Pons (tissue), 1 donor: ENCODE data around the gene RAB25.
"Not testable (repeated sequence)": the region's sequence is repeated elsewhere in the genome, so short reads cannot be mapped to it uniquely, and the experiment has no call there.

Source experiments
- DNase-seq: peaks from one replicate; pipeline ENCODE4 v3.0.0-alpha.2; 2016; ENCODE audit warnings: low spot score

RAB25 gene

DNA sequence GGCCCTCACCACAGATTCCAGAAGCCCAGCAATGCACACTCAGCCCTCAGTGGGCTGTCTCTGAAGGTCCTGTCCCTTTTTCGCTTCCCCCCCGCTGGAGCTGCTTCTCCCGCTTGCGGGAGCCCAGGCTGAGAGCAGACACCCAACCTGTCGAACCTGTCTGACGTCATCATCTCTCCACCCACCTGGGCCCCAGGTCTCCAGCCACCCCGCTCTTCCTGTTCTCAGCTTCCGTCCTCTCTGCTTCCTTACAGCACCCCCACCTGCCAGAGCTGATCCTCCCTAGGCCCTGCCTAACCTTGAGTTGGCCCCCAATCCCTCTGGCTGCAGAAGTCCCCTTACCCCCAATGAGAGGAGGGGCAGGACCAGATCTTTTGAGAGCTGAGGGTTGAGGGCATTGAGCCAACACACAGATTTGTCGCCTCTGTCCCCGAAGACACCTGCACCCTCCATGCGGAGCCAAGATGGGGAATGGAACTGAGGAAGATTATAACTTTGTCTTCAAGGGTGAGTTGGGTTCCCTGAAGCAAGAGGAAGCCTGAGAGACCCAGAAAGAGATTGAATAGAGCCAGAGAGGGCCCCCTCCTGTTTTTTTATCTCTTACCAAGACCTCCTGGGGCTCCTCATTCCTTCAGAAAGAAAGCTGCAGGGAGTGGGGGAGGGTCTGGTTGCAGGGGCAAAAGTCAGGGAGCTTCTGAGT lies at the start of gene RAB25:
Gene RAB25 (plus strand): TSS at position 224 of the 700 bp plus-strand sequence. CDS start 241 bp downstream, at position 465.
- DNase-seq, result no peak

DNA sequence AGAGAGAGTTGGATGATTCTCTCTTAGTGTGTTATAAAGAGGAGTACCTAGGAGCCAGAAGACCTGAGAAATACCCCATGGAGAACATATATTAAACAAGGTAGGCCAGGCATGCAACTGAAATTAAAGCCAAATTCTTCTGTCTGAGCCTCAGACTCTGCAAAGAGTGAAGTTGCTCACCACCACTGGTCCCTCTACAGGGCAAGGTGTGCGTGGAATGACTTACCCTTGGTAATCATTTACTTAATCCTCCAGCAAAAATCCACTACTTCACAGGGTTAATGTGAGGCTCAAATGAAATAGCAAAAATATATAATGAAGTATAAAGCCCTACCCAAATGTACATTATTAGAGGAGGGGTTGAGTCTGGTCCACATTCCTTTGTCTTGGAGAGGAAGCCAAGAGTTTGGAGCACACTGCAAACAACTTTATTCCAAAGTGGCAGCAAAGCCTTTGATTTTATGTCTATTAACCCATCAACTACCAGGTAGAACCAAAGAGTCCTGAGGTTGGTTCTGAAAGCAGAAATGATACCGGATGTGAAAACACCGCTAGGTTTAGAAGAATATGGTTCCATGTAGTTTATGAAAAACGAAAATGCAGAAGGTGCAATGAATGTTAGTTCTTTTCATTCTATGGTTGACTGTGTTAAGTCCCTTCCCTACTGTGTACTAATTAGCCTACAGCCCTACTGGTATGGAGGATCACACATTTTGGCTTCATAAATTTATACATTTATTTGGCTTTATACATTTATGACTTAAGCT lies 48.7 kb upstream of the RAB25 start:
- DNase-seq, result no peak

DNA sequence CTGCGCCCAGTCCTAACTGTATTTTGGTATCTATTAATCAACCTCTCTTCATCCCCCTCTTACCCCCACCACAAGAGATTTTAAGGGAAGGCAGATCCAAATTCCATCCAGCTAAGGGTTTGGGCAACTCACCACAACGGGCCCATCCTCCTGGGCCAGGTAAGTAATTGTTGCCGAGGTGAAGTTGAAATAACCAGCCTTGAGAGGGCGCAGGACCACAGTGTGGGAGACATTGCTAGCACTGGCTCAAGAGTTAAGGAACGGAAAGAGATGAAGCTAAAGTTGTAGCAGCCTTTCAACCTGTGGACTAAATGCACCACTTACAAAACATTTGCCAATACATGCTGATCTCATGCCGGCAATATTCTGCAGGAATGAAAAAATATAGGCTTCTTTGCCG lies 46.1 kb upstream of the RAB25 start:
- no peak for DNase-seq

DNA sequence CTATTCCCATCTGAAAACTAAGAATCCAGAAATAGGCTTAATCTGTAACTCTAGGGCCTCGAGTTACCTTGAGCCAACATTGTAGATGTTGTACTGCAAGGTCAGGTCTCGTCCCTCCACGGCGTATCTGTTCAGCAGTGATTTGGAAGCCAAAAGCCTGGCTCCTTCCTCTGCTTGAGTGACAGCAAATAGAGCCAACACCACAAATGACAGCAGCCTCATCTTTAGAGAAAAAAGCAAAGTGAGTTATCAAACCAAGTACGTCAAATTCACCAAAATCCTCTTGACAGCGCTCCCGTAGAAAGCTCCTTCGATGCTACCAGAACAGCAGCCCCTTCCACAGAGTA lies 41.0 kb upstream of the RAB25 start:
- DNase-seq, result no peak

DNA sequence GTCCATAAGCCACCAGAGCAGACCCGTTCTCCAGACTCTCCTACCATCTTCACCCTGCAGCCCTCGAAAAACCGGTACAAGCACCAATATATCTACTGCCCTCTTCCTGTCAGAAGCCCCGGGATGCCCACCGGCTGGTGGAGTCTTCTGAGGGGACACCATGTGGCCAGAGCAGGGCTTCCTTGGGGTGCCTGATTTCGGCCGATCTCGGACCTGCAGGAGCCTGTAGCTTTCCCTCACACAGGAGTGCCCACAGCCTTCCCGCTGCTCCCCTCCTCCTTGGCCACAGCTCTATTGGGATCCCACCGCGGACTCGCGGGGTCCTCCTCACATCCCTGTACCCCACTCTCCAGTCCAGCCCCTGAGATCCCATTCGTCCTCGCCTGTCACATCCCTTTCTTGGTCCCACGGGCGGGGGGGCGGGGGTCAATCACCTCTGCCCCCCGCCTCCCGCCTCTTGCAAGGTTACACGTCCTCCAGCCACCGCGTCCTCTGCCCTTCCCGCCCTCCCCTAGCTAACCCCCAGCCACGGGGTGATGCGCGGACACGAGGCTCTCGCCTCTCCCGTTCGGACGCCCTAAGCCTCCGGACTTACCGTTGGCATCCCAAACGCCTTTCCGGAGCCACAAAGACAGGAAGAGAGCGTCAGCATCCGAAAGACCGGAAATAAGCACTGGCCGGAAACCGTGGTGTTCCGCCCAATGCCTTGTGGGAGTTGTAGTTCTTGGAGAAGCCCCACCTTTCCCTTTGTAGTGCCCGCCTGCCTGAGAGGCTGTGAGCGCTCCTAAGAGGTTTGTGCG lies 40.5 kb upstream of the RAB25 start, which contains the start of gene SSR2:
Gene SSR2 (minus strand): TSS at position 659 of the 800 bp plus-strand sequence. CDS start 784 bp downstream, outside the sequence.
- peak; percentile 95 for DNase-seq

DNA sequence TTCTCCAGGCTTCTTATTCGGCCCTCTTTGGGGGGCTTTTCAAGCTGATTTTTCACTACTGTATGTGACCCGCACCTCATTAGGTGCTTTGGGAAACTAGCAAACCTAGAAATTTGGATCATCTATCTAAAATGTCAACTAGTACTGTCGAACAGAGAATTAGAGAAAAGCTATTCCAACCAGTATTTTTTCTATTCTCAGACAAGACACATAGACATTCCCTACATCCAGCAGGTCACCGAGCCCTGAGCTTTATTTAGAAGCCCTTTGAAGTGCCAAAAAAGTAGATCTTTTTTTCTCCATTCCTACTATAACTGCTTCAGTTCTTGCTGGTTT lies 39.9 kb upstream of the RAB25 start:
- DNase-seq, result no peak

DNA sequence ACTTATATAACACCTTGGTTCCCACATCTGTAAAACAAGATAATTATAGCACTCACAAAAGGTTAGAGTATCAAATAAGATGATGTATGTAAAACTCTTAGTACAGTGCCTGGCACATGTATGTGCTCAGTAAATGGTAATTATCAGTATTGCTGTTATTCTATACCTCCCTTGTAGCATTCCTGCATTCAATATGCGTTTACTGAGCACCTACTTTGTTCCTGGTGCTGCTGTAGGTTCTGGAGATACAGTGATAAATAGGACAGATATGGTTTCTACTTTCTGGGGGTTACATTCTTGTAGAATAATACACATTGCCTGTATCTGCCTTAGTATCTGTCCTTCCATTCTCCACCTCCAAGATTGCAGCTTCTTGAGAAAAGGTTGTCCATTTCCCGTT lies 39.0 kb upstream of the RAB25 start:
- no peak for DNase-seq

DNA sequence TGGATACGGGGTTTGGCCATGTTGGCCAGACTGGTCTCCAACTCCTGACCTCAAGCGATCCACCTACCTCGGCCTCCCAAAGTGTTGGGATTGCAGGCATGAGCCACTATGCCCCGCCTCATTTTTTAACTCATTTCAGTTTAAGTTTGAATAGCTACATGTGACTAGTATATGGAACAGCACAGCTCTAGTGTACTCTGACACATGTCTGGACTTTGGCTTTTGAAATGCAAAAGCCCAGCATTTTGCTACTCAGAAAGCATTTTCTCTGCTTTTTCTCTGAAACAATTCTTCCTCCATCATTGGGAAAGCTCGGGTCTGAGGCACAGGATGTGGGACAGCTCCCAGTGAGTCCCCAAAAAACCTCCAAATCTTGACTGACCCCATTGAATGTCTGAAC lies 36.2 kb upstream of the RAB25 start:
- DNase-seq, result no peak

DNA sequence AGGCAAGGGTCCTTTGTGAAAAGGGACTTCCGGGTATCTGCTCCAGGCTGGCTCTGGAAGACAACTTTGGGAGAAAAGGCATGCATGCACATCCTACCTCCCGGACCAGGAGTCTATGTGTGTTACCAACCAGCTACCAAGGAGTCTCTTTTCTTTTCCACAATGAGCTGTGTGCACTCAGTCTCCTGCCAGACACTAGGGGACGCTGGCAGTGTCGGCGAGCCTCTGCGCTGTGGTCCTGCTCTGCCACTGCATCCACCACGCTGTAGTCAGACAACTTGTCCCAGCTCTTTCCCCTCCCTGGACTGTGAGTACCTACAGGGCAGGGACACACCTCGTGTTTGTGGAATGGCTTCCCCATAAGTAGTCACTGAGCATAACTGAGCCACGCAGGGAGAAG lies 35.1 kb upstream of the RAB25 start:
- DNase-seq, result no peak

DNA sequence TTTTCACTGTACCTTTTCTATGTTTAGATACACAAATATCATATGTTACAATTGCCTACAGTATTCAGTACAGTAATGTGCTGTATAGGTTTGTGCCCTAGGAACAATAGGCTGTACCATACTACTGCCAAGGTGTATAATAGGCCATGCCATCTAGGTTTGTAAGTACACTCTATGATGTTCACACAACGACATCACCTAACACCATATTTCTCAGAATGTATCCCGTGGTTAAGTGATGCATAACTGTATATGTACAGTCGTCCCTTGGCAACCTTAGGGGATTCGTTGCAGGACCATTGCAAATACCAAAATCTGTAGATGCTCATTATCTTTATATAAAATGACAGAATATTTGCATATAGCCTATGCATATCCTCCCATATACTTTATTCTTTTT lies 34.4 kb upstream of the RAB25 start:
- DNase-seq, result no peak

DNA sequence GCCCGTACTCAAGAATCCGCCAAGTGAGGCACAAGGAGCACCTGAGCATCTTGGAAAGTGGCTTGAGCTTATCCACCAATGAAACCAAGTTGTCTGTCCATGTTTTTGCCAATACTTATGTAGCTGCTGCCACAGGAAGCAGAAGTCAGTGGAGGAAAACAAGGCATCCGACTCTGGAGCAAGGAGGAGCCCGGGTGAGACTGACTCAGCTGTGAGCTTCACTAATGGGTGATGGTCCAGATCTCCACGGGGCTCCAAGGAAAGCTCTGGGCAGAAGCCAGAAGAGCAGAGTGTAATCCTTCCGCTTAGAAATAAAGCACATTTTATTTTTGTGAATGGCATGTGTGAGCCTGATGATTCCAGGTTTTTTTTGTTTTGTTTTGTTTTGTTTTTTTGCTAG lies 27.9 kb upstream of the RAB25 start:
- no peak for DNase-seq

DNA sequence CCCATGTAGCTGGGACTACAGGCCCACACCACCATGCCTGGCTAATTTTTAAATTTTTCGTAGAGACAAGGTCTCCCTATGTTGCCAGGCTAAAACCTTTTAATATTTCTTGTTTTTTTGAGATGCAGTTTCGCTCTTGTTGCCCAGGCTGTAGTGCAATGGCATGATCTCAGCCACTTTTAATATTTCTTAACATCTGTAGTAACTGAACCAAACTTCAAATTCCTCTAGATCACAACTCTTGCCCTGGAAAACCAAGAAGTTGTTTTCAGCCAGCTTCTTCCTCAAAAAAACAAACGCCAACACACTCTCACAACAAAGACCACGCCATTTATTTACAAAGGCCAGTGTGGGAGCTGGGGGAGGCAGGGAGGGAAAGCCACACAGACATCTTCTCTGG lies 26.0 kb upstream of the RAB25 start:
- DNase-seq, result not testable (repeated sequence)

DNA sequence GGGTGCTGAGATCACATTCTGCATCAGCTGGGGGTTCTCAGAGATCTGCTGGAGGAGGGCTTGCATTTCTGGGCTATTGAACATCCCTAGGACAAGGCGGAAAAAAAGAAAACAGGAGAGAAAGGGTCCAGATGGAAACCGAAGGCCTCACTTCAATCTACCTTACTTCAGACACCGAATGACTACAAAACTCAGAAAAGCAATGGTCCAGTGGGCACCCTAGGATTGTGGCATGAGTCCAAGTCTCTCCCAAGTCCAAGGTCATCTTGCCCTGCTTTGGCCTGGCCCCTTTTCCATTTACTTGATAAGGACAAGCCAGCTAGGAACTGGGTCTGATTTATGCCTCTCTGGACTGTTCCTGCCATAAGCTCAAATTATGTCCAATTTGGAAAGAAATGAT lies 18.1 kb upstream of the RAB25 start:
- DNase-seq, result no peak

DNA sequence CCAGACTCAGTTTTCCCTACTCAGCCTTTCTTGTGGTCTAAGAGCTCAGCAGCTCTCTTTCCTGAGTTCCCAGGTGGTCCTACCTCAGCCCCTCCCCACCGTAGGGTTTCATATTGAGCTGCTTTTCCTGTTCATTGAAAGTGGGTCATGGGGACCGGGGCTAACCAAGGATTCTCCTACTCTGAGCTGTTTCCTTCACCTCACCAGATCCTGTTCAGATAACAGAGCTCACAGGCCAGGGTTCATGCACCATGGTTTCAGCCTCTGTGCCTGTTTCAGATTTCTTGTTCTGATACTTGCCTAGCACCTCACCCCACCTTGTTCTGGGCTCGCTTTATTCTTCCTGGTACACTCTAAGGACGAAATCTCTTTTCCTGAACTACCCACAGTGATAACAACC lies 15.9 kb upstream of the RAB25 start:
- no peak for DNase-seq

DNA sequence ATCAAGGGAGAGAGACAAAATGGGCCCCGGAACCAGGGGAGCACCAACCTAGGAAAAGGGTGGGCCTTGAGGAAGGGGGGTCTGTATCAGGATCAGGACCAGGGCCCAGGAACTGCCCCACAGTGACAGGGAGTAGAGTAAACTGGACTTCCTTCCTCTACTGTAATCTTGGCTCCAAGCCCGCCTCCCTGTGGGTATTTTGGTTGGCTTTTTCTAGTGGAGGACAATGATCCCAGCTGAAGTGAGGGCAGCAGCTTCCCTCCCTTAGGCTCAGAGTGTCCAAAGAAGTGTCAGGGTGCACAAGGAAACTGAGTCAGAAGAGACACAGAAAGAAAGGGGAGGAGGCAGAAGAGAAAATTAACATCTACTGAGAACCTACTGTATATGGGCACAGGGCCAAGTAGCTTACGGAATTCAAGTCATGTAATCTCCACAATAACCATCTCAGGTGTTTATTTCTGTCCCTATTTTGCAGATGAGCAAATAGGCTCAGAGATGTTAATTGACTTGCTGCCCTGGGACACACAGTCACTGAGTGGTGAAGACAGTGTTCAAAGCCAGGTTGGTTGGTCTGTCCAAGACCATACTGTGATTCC lies 12.2 kb upstream of the RAB25 start:
- no peak for DNase-seq

DNA sequence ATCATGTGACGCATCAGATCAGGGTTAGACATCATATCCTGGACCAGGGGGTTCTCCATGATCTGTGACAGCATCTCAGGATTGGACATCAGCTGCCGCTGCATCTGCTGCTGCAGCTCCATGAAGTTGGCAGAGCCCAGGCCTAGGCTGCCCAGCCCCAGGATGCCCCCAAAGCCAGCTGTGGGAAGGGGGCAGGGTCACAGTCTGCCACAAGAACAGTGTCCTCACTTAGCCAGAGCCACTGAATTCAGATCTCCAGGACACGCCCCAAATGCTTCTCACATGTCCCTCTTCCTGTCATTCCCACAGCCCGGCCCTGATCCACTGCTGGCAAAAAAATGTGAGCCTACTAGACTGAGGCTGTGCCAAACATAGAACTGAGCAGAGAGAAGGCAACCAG lies 10.6 kb upstream of the RAB25 start:
- peak; percentile 49 for DNase-seq

DNA sequence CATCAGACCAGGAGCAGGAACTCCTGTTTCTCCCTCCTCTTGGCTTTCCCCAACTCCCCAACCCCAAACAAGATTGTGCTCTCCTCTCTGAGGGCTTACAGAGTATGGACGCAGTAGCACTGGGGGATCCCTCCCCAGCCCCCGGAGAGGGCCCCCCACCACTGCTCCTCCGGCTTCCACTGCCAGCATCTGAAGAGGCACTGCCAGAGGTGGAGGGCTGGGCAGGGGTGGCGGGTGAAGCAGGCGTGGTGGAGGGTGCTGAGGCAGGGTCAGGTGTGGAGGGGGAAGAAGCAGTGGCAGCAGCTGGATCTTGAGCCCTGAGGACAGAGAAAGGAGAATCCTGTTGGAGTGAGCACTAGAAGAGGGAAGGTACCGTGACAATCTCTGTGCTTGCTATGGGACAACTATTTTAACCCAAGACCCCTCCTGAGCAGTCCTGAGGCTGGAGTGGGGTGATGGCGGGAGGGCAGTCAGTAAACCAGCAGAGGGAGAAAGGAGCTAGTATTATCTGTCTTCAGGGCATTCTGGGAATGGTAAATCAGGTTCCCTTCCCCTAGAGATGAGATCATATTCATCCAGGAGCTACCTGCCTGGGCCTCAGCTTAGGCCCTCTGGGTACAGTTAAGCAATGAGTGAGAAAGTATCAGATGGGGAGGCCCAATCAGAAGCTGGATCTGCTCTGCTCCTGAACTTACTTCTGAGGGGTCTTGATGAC lies 9.8 kb upstream of the RAB25 start:
- no peak for DNase-seq

DNA sequence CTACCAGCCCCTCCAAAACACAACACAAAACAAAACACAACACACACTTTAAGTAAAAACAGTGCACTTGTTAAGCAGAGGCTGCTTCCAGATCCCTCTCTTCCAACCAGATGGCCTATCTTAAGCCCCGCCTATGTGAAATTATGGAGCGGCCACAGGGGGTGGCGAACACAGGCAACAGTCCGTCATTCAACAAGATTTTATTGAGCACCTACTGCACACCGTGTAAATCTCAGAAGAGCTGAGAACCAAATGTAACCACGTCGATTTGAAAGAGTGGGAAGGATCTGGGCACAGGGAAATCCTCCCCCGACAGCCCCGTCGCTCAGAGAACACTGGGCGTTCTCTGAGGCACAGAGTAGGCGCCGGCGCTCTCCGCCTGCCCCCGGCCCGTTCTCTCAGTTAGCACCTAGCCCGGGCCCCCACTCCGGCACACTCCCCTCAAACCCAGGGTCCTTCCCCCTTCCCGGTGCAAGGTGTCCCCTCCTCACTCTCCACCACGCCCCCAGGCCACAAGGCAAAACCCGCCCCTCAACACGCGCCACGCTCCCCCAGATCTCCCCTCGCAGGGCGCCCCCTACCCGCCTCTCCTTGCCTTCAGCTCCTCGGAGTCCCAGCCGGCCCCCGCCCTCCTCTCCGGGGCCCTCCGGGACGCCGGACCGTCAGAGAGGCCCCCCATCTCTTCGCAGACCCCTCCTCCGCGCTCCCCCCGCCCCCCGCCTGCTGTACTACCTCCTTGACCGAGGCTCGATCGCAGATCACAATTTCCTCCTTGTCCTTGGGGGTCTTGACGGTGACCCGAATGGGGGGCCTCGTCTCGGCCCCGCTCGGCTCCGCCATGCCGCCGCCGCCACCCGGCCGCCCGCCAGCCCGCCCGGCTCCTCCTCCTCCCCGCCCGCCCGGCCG lies 7.8 kb upstream of the RAB25 start:
- peak; percentile 40 for DNase-seq

DNA sequence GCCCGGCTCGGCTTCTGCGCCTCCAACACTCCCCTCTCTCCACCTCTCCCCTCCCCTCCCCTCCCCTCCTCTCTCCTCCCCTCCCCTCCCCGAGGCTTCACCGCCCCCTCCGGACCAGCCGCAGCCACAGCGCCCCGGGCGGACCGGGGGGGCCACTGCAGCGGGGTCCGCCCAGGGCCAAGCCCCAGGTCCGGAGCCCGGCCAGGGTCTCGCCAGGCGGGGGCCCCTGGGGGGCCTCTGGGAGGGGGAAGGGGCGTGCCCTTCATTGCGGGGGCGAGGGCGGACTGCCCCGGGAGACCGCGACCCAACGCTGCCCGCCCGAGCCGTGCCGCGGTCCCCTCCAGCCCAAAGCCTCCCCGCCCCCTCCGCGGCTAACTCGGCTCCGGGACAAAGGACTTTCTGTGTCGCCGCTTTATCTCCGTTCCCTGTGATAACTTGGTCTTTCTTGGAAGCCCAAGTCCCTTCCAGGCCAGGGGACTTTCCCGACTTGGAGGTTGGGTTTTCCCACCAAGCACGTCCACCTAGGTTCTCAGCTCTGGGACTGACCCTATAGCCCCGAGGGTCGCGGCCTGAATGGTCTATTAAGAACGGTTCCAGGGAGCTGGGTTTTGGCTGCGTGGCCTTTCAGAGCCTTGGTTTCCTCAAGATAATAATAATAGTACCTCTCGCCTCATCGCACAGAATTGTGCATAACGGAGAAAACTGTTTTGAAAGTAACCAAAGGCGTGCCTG lies 7.0 kb upstream of the RAB25 start, which contains the start of gene UBQLN4:
Gene UBQLN4 (minus strand): TSS at position 31 of the 732 bp plus-strand sequence. CDS start 97 bp downstream, outside the sequence.
- peak; percentile 86 for DNase-seq
